NCI-H2171 (cell line): ENCODE results near the gene POLR1H.

Experiments
- DNase-seq: peaks from one replicate; lab custom pipeline; 2025; lab: John Stamatoyannopoulos, UW

Gene POLR1H

GRCh38 chr6:30062471-30063178 is 1.6 kb downstream of the POLR1H start:
- no peak for DNase-seq

- no peak for DNase-seq
These were observed 2.2 kb downstream of the POLR1H start for GRCh38 chr6:30063315-30063714.

GRCh38 chr6:30066082-30066481 is 5.0 kb downstream of the POLR1H start:
- no peak for DNase-seq

DNA sequence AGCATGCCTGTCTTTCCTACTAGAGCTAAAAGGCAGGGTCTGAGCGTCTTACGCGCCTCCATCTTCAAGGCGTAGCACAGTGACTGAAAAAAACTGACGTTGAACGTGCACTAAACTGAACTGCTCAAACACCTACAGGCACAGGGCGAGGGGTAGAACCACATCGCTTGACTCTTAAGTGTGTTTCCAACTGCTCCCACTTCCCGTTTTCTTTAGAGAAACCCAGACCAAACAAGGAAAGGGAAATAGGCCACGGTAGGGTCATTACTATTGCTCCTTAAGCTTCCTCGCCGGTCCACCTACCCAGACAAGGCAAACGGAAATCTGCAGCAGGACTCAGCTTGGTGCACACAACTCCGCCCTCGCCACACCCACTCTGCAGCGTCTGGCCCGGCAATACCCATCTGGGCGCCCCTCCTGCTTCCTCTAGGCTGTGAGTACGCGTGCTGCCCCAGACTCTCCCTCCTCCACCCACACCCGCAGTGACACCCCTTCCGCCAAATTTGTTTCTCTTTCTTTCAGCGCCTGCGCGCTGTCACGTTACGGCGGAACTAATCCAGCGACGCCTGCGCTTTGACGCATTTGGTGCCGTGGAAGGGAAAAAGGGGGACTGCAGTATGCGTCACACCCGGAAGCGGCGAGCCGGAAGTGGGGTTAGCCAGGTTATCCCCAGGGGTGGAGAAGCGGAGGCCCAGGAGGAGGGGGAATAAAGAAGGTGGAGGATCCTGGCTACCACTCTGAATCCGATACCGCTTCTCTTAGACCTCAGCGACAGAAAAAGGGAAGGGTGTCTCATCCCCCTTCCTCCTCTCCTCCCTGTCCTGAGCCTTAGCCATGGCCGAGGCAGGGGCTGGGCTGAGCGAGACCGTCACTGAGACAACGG is 5.8 kb downstream of the POLR1H start, which contains the start of gene PPP1R11:
Gene PPP1R11, plus strand, starts transcription at position 622 of the 883 bp plus-strand sequence. Its CDS starts 213 bp downstream, at position 835.
- peak; percentile 97 for DNase-seq

DNA sequence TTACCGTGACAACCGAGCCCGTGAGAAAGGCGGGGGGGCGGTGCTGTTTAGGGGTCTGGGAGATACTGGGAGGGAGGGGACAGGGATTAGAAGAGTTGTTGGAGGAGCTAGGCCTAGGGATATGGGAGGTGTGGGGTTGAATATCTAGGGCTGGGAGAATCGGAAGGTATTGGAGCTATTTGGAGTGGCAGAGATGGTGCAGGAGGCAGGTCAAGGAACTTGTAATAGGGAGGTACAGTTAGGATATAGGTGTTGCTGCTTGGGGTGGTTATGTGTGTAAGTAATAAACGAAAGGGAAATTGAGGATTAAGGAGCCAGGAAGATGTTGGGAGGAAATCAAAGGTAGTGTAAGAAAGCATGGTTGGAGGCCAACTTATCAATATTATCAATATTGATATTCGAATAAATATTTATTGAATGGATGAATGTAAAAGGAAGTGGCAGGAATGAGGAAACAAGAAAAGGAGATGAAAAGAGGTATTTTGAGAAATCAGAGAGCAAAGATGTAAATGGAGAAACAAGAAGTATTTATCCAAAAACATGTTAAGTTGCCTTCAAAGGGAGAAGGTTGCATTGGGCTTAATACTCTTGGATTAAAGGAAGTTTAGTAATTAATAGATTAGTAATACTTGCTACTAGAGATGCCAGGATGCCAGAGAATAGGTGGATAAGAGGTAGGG is 6.5 kb downstream of the POLR1H start:
- peak; percentile 87 for DNase-seq

DNA sequence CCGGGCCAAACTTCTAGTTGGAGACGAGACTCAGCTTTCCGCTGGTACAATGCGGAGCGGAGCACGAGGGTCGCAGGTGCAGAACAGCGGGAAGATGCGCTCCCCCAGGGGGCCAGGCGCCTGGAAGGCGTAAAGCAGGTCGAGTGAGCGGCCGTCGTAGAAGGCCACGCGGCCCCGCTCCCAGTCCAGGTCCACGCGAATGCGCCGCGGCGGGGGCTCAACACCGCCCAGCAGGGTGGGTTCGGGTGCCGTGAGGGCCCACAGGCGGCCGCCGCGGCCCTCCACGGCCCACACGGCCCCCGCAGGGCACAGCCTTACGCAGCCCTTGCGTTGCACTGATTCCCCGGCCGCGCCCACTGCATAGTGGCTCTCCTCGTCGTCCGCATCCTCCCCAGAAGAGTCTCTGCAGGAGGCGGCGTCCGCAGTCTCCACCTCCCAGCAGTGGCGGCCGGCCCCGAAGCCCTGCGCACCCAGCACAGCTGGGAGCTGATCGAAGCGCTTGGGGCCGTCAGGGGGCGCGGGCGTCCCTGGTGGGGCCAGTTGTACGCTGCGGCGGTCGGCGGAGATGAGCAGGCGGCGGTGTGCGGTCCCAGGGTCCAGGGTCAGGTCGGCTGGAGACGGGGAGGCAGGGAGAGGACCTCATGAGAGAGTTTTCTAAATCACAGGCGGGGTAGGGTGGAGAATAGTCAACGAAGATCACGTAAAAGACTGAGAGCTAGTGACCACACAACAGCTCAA is 10.2 kb downstream of the POLR1H start:
- no peak for DNase-seq

- DNase-seq = no peak
These were observed 10.8 kb downstream of the POLR1H start for GRCh38 chr6:30071858-30072257.

- no peak for DNase-seq
These were observed 12.6 kb downstream of the POLR1H start for GRCh38 chr6:30073489-30074235.

GRCh38 chr6:30074331-30075093 is 13.4 kb downstream of the POLR1H start:
- DNase-seq = no peak

- no peak for DNase-seq
These were observed 14.2 kb downstream of the POLR1H start, which contains the start of gene RNF39 for GRCh38 chr6:30075094-30075789. RNF39 (minus strand) TSS chr6:30075769; CDS start chr6:30075585, 184 bp downstream.

GRCh38 chr6:30075790-30076732 is 15.0 kb downstream of the POLR1H start:
- DNase-seq = peak; percentile 54

DNA sequence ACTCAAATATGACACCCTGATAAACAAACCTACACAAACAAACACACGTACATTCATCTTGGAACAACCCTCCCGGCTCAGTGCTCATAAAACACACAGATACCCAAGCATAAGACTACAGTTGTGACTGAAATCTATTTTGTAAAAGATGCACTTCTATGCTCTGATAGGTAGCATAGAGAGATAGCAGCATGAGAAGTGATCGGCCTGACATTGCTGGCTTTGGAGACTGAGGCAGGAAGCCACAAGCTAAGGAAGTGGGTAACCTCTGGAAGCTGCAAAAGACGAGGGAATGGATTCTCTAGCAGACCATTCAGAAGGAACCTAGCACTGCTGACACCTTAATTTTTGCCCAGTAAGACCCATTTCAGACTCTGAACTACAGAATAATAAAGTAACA is 16.2 kb downstream of the POLR1H start:
- DNase-seq = no peak

- no peak for DNase-seq
These were observed 26.8 kb downstream of the POLR1H start for GRCh38 chr6:30087876-30088275.

GRCh38 chr6:30091577-30092381 is 30.7 kb downstream of the POLR1H start:
- no peak for DNase-seq

GRCh38 chr6:30092852-30093543 is 31.9 kb downstream of the POLR1H start:
- DNase-seq = no peak

GRCh38 chr6:30093951-30094661 is 33.0 kb downstream of the POLR1H start:
- DNase-seq = no peak
